ENCODE data around the gene CDC42SE2.
"Not testable (repeated sequence)": the region's sequence is repeated elsewhere in the genome, so short reads cannot be mapped to it uniquely, and the experiment has no call there.

The CDC42SE2 gene

DNA sequence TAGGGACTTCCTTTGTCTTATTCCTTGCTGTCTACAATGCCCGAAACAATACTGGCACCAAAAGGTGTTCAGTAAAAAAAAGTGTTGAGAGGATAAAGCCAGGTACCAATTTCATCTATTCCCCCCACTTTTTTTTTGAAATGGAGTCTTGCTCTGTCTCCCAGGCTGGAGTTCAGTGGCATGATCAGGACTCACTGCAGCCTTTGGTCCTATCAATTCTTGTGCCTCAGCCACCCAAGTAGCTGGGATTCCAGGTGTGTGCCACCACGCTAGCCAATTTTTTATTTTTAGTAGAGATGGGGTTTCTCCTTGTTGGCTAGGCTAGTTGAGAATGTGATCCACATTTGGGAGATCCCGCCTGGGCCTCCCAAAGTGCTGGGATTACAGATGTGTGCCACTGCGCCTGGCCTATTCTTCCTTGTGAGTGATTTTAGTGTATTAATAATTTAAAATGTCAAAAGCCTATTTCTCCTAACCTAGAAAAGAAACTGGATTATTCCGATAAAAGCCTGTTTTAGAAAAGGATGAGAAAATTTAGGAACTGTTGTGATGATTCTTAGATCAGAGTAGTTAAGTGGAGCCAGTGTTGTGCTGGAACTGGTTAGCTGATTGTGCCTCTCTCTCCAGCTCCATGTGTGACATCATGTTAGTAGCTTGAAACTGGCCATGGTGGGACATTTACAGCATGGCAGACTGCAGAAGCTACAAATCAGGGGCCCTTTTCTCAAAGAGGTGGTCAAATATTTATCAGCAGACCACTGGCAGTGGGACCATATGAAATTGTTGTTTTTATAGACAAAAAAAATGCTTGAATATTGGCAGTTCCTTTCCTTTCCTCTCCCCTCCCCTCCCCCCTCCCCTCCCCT lies 14.3 kb downstream of the CDC42SE2 start:
- DNase-seq (ENCODE audit: low read depth) = no peak

DNA sequence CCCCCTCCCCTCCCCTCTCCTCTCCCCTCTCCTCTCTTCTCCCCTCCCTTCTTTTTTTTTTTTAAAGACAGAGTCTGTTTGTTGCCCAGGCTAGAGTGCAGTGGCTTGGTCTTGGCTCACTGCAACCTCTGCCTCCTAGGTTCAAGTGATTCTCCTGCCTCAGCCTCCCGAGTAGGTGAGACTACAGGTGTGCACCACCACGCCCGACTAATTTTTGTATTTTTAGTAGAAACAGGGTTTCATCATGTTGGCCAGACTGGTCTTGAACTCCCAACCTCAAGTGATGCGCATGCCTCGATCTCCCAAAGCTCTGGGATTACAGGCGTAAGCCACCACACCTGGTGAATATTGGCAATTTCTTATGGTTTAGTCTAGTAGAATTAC lies 14.9 kb downstream of the CDC42SE2 start:
- DNase-seq (ENCODE audit: low read depth) = not testable (repeated sequence)

- no peak for DNase-seq (ENCODE audit: low read depth)
Observed at GRCh38 chr5:131279204-131279603, 15.4 kb downstream of the CDC42SE2 start.

DNA sequence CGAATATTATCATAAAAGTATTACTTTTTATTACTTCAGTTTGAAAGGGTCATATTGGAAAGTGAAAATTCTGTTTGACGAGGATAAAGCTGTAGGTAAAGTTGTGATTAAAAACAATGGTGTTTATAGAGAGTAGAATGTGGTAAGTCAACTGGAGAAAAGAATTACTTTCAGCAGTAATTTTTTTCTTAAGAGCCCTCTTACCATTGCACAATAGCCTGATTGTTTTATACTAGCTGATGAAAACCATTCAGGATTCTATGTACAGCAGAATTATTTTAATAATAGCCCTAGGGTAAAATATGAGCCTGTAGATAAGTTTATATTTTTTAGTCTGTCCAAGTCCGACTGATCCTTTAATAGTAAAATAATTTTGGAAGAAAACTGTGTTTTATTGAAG lies 16.6 kb downstream of the CDC42SE2 start:
- no peak for DNase-seq (ENCODE audit: low read depth)

GRCh38 chr5:131281133-131281867 lies 17.4 kb downstream of the CDC42SE2 start:
- DNase-seq (ENCODE audit: low read depth) = no peak

DNA sequence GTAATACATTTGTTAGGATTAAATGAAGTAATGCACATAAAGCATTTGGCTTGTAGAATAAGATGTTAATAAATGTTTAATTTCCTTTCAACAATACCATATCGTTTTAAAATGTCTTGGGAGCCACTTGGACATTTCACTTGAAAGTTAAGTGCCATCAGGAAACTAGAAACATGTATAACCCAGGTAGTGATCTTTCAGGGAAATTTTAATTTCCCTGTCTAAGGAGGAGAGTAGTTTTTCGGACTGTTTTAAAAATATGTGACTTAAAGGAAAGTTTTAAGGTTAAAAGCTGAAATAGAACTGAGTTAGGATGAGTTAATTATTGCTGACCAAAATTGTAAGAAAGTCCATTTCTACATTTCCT lies 18.0 kb downstream of the CDC42SE2 start:
- DNase-seq (ENCODE audit: low read depth) = no peak

- DNase-seq (ENCODE audit: low read depth) = no peak
Observed at GRCh38 chr5:131282235-131282634, 18.4 kb downstream of the CDC42SE2 start.

GRCh38 chr5:131285703-131286399 lies 22.0 kb downstream of the CDC42SE2 start:
- no peak for DNase-seq (ENCODE audit: low read depth)

GRCh38 chr5:131286400-131286715 lies 22.5 kb downstream of the CDC42SE2 start:
- no peak for DNase-seq (ENCODE audit: low read depth)

DNA sequence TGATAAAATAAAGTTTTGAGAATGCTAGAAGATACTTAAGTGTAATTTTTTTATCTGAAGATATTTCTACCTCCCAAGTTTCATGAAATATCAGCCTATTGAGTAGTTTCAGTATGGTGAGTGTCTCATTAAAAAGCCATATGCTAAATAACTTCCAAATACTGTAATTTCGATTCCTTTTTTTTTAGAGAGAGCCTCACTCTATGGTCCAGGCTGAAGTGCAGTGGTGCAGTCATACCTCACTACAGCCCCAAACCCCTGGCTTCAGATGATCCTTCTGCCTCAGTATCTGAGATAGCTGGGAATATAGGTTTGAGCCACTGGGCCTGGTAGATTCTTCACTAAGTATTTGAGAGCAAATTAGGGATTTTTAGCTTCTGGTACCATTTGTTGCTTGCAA lies 24.5 kb downstream of the CDC42SE2 start:
- no peak for DNase-seq (ENCODE audit: low read depth)

DNA sequence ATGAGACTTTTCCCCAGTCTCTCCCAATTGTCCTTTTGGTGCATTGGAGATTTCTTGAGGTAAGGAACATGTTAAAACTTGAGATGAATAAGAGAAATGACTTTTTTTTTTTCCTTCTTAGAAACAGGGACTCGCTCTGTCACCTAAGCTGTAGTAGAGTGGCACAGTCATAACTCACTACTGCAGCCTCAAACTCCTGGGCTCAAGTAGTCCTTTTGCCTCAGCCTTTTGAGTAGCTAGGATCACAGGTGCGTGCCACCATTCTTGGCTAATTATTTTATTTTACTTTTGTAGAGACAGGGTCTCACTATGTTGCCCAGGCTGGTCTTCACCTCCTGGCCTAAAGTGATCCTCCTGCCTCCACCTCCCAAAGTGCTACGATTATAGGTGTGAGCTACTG lies 25.9 kb downstream of the CDC42SE2 start:
- no peak for DNase-seq (ENCODE audit: low read depth)

- no peak for DNase-seq (ENCODE audit: low read depth)
Observed at GRCh38 chr5:131296213-131296672, 32.4 kb downstream of the CDC42SE2 start.

DNA sequence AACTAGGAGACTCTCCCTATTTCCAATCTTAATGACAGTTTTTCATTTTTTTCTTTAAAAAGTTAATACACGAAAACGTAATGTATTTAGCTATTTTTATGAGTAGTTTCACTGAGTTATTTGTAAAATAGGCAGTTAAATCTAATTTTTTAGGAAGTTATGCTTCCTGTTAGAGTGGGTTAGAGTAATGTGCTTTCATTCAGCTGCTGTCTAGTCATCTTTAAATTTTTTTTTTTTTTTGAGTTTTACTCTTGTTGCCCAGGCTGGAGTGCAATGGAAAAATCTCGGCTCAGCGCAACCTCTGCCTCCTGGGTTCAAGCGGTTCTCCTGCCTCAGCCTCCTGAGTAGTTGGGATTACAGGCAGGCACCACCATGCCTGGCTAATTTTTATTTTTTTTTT lies 34.0 kb downstream of the CDC42SE2 start:
- no peak for DNase-seq (ENCODE audit: low read depth)

DNA sequence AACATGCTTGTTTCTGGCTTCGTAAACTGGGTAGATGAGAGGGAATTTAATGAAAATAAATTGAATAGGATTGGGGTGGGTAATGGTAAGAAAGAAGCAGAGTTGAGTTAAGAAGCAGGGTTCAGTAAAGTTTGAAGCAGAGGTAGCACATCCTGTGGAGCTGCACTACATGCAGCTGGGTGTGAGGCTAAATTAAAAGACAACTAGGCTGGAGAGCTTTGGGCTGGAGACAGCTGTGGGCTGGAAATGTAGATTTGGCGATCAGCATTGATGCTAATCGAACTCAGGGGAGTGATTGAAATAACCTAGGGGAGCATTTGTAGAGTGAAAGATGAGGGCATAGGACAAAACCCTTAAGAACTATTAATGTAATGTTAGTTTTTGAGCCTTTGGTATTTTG lies 35.6 kb downstream of the CDC42SE2 start:
- no peak for DNase-seq (ENCODE audit: low read depth)

- DNase-seq (ENCODE audit: low read depth) = no peak
Observed at GRCh38 chr5:131302506-131302905, 38.7 kb downstream of the CDC42SE2 start.

DNA sequence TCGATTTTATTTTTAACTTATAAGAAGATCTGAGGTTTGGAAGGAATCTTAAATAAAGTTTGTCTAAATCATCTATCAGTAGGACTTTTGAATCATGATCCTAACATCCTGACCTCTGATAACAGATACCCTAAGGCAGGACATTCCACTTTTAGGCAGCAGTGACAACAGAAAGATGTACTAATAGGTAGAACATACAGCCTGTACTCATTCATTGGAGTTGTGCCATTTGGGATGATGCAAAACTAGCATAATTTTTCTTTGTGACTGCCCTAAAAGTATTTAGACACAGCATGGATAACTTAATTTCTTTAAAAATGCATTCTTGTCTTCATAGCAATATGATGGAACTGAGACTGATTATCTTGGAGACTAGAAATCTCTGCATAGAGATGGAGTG lies 39.7 kb downstream of the CDC42SE2 start:
- DNase-seq (ENCODE audit: low read depth) = peak; percentile 46

GRCh38 chr5:131304414-131304813 lies 40.6 kb downstream of the CDC42SE2 start:
- DNase-seq (ENCODE audit: low read depth) = no peak

GRCh38 chr5:131305138-131305689 lies 41.4 kb downstream of the CDC42SE2 start:
- no peak for DNase-seq (ENCODE audit: low read depth)

DNA sequence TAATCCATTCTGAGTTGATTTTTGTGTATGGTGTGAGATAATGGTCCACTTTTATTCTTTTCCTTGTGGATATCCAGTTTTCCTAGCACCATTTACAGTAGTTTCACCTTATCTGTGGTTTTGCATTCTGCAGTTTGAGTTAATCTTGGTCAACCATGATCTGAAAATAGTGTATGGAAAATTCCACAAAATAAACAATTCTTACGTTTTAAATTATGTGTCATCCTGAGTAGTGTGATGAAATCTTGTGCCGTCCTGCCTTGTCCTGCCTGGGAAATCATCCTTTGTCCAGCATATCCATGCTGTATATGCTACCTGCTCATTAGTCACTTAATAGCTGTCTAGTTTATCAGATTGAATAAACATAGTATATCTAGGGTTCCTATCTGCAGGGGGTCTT lies 42.1 kb downstream of the CDC42SE2 start:
- DNase-seq (ENCODE audit: low read depth) = no peak

- not testable (repeated sequence) for DNase-seq (ENCODE audit: low read depth)
Observed at GRCh38 chr5:131312235-131312772, 48.5 kb downstream of the CDC42SE2 start.

- DNase-seq (ENCODE audit: low read depth) = no peak
Observed at GRCh38 chr5:131316026-131316425, 52.2 kb downstream of the CDC42SE2 start.

GRCh38 chr5:131316822-131317221 lies 53.0 kb downstream of the CDC42SE2 start:
- no peak for DNase-seq (ENCODE audit: low read depth)

All from GM04503 (cell line).